ENCODE measurements around the gene HSPA12A. TPM values are rescaled to one million over a fixed set of nuclear protein-coding genes. Genes with fewer than 3 reads are reported as not detected.
"Not testable (repeated sequence)": the region's sequence is repeated elsewhere in the genome, so short reads cannot be mapped to it uniquely, and the experiment has no call there.

Gene HSPA12A
- total RNA-seq, 1 donor, result 10.9 TPM

DNA sequence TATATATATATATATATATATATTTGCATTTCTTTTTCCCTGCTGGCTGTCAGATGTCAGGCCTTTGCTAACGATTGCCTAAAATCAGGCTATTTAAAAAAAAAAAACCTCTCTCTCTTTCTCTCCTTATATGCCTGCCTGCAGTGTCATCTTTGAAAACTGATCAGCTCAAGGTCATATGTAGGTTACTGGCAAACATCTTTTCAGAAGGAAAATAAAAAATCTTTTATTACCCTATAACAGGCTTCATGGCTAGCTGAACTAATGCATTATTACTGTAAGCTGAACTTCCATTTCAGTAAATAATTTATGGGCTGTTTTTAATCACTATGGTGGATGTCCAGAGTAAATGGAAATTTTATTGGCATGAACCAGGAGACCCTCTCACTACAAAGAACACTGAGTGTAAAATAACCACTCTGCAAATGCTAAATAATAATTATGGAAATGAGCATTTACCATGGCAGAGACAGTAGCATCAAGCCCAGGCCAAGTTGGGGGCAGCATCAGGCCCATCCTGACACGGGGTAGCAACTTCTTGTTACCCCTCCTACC lies 29.3 kb downstream of the HSPA12A start:
- DNase-seq (ENCODE audit: insufficient read length, low spot score, missing footprints), result no peak
- H3K4me2 ChIP-seq (ENCODE audit: insufficient read depth, low read length), result no peak overlapping the region
- peaks cover 13% of the 10 kb centered on the region for H3K4me1 ChIP-seq (ENCODE audit: insufficient read depth, low read length)
- no peak overlapping the region for H3K4me3 ChIP-seq (ENCODE audit: insufficient read depth, low read length)
- H3K79me2 ChIP-seq (ENCODE audit: insufficient read depth, low read length), result peaks cover 43% of the 10 kb centered on the region
- no peaks in the 10 kb centered on the region for H3K36me3 ChIP-seq (ENCODE audit: insufficient read depth, low read length)
- H3K9me3 ChIP-seq (ENCODE audit: low read depth, low read length), result no peaks in the 10 kb centered on the region
- H2AFZ ChIP-seq (ENCODE audit: low read length), result no peak overlapping the region
- peaks cover 13% of the 10 kb centered on the region for H4K20me1 ChIP-seq (ENCODE audit: insufficient read depth, low read length)
- no peaks in the 10 kb centered on the region for H3K27me3 ChIP-seq (ENCODE audit: insufficient read depth, low read length)
- TF ChIP-seq, protein P1, sequence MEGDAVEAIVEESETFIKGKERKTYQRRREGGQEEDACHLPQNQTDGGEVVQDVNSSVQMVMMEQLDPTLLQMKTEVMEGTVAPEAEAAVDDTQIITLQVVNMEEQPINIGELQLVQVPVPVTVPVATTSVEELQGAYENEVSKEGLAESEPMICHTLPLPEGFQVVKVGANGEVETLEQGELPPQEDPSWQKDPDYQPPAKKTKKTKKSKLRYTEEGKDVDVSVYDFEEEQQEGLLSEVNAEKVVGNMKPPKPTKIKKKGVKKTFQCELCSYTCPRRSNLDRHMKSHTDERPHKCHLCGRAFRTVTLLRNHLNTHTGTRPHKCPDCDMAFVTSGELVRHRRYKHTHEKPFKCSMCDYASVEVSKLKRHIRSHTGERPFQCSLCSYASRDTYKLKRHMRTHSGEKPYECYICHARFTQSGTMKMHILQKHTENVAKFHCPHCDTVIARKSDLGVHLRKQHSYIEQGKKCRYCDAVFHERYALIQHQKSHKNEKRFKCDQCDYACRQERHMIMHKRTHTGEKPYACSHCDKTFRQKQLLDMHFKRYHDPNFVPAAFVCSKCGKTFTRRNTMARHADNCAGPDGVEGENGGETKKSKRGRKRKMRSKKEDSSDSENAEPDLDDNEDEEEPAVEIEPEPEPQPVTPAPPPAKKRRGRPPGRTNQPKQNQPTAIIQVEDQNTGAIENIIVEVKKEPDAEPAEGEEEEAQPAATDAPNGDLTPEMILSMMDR (IDR thresholded peaks at IDR 0.05; ENCODE audit: extremely low read depth, low read depth, low read length), result no peak
- no peak overlapping the region for H3K27ac ChIP-seq (ENCODE audit: low read depth, low read length)

DNA sequence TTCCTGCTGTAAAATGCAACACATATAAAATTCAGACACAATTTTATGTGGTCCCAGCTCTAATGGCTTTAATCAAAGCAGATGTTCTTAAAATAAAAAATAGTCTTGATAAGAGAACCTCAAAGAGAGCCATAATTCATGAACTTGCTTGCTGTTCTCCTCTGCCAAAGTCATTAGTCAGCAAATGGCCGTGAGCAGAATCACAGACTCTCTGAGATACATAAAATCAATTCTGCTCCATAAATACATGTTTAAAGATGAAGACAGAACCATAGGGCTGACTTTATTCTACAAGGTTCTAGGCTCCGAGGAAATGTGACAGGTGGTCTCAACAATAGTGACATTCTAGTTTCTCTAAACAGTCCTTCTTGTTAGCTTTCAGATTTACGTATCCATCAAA lies 29.8 kb downstream of the HSPA12A start:
- Histone ChIP-seq H3K4me3 (ENCODE audit: insufficient read depth, low read length) (no peak overlapping the region), H3K9me3 (ENCODE audit: low read depth, low read length) (no peaks in the 10 kb centered on the region), H2AFZ (ENCODE audit: low read length) (no peak overlapping the region), H3K27ac (ENCODE audit: low read depth, low read length) (no peak overlapping the region), H3K4me2 (ENCODE audit: insufficient read depth, low read length) (no peak overlapping the region), H3K79me2 (ENCODE audit: insufficient read depth, low read length) (peaks cover 42% of the 10 kb centered on the region), H3K27me3 (ENCODE audit: insufficient read depth, low read length) (no peaks in the 10 kb centered on the region), H3K4me1 (ENCODE audit: insufficient read depth, low read length) (peaks cover 19% of the 10 kb centered on the region), H3K36me3 (ENCODE audit: insufficient read depth, low read length) (no peaks in the 10 kb centered on the region), H4K20me1 (ENCODE audit: insufficient read depth, low read length) (peaks cover 15% of the 10 kb centered on the region)
- no peak for DNase-seq (ENCODE audit: insufficient read length, low spot score, missing footprints)
- TF ChIP-seq, protein P1 (IDR thresholded peaks at IDR 0.05; ENCODE audit: extremely low read depth, low read depth, low read length), result no peak

GRCh38 chr10:116711803-116712202 lies 30.6 kb downstream of the HSPA12A start:
- H2AFZ ChIP-seq (ENCODE audit: low read length); H3K9me3 ChIP-seq (ENCODE audit: low read depth, low read length); H3K36me3 ChIP-seq (ENCODE audit: insufficient read depth, low read length); H3K4me2 ChIP-seq (ENCODE audit: insufficient read depth, low read length); H3K4me3 ChIP-seq (ENCODE audit: insufficient read depth, low read length); DNase-seq (ENCODE audit: insufficient read length, low spot score, missing footprints); H3K27me3 ChIP-seq (ENCODE audit: insufficient read depth, low read length); H3K27ac ChIP-seq (ENCODE audit: low read depth, low read length): not testable (repeated sequence)
- Histone ChIP-seq H4K20me1 (ENCODE audit: insufficient read depth, low read length) (peaks cover 14% of the 10 kb centered on the region), H3K79me2 (ENCODE audit: insufficient read depth, low read length) (peaks cover 42% of the 10 kb centered on the region), H3K4me1 (ENCODE audit: insufficient read depth, low read length) (peaks cover 20% of the 10 kb centered on the region)

DNA sequence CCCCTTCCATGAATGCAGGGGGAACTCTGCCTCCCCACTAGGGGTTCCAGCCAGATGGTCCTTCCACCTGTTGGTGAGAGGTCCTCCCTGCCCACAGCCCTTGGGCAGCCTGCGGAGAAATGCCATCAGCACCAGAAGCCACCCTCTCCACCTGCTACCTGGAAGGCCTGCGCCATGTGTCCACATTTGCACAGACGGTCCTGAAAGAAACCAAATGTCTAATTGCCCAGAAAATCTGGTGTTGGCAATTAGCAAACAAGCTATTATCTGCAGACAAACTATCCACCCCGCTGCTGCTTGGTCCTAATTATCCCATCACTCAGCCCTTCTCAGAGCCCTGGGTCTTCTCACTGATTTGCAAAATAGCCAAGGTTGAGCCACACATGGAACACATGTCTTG lies 32.3 kb downstream of the HSPA12A start:
- Histone ChIP-seq H3K4me3 (ENCODE audit: insufficient read depth, low read length) (no peak overlapping the region), H3K27ac (ENCODE audit: low read depth, low read length) (no peak overlapping the region), H3K9me3 (ENCODE audit: low read depth, low read length) (no peaks in the 10 kb centered on the region), H3K4me1 (ENCODE audit: insufficient read depth, low read length) (peaks cover 20% of the 10 kb centered on the region), H2AFZ (ENCODE audit: low read length) (no peak overlapping the region), H3K36me3 (ENCODE audit: insufficient read depth, low read length) (no peaks in the 10 kb centered on the region), H3K79me2 (ENCODE audit: insufficient read depth, low read length) (peaks cover 46% of the 10 kb centered on the region), H4K20me1 (ENCODE audit: insufficient read depth, low read length) (peaks cover 14% of the 10 kb centered on the region), H3K27me3 (ENCODE audit: insufficient read depth, low read length) (no peaks in the 10 kb centered on the region), H3K4me2 (ENCODE audit: insufficient read depth, low read length) (no peak overlapping the region)
- DNase-seq (ENCODE audit: insufficient read length, low spot score, missing footprints), result no peak
- TF ChIP-seq, protein P1 (IDR thresholded peaks at IDR 0.05; ENCODE audit: extremely low read depth, low read depth, low read length), result no peak

Data from osteoblast (primary cell).